Hematopoietic multipotent progenitor cell treated with erythropoietin and hydrocortisone succinate and interleukin-3 and kit ligand, for 8 days (in vitro differentiated cells): ENCODE measurements around the gene ZNF254.
"Not testable (repeated sequence)": the region's sequence is repeated elsewhere in the genome, so short reads cannot be mapped to it uniquely, and the experiment has no call there.

ENCODE experiments used
- DNase-seq: peaks from one replicate; pipeline ENCODE4 v3.0.0-alpha.2; 2015

ZNF254 gene

GRCh38 chr19:24073807-24074206 lies 13.2 kb upstream of the ZNF254 start:
- no peak for DNase-seq

- no peak for DNase-seq
Measured at GRCh38 chr19:24074720-24075454, 12.1 kb upstream of the ZNF254 start.

GRCh38 chr19:24075530-24075929 lies 11.5 kb upstream of the ZNF254 start:
- peak; percentile 24 for DNase-seq

- DNase-seq: no peak
Measured at GRCh38 chr19:24078680-24079079, 8.3 kb upstream of the ZNF254 start.

- DNase-seq: no peak
Measured at GRCh38 chr19:24081056-24081455, 5.9 kb upstream of the ZNF254 start.

- DNase-seq: no peak
Measured at GRCh38 chr19:24098359-24098758, 11.4 kb downstream of the ZNF254 start.

- DNase-seq: no peak
Measured at GRCh38 chr19:24099829-24100228, 12.8 kb downstream of the ZNF254 start.

GRCh38 chr19:24100597-24100996 lies 13.6 kb downstream of the ZNF254 start:
- not testable (repeated sequence) for DNase-seq

- DNase-seq: no peak
Measured at GRCh38 chr19:24101459-24102115, 14.6 kb downstream of the ZNF254 start.

- DNase-seq: no peak
Measured at GRCh38 chr19:24127601-24128000, 40.6 kb downstream of the ZNF254 start.

GRCh38 chr19:24140099-24140498 lies 53.1 kb downstream of the ZNF254 start:
- no peak for DNase-seq

GRCh38 chr19:24140591-24140990 lies 53.6 kb downstream of the ZNF254 start:
- DNase-seq: no peak

- no peak for DNase-seq
Measured at GRCh38 chr19:24141612-24142011, 54.6 kb downstream of the ZNF254 start.

- DNase-seq: no peak
Measured at GRCh38 chr19:24142771-24143170, 55.8 kb downstream of the ZNF254 start.

GRCh38 chr19:24159707-24160106 lies 72.7 kb downstream of the ZNF254 start:
- DNase-seq: peak; percentile 4

GRCh38 chr19:24166055-24166454 lies 79.1 kb downstream of the ZNF254 start:
- DNase-seq: no peak

GRCh38 chr19:24173882-24174281 lies 86.9 kb downstream of the ZNF254 start:
- DNase-seq: no peak

GRCh38 chr19:24177686-24178085 lies 90.7 kb downstream of the ZNF254 start:
- no peak for DNase-seq

- no peak for DNase-seq
Measured at GRCh38 chr19:24178207-24178606, 91.2 kb downstream of the ZNF254 start.
